PFSK-1 (cell line): ENCODE results near the gene KRT71.

Source experiments
- FOXP2 ChIP-seq: optimal IDR thresholded peaks from 2 replicates; pipeline ENCODE3; 2011; ENCODE audit warnings: borderline replicate concordance, control low read depth, inconsistent platforms; ENCODE audit not compliant: insufficient read depth; ENCODE audit errors: extremely low read length, extremely low read depth
- POLR2AphosphoS5 ChIP-seq: IDR thresholded peaks from 2 replicates; pipeline ENCODE4 v1.6.1; 2012; ENCODE audit warnings: low read depth, mild to moderate bottlenecking, control low read depth, low read length, moderate library complexity
- SIN3A ChIP-seq: IDR thresholded peaks from 2 replicates; pipeline ENCODE4 v1.6.1; 2012; ENCODE audit warnings: mild to moderate bottlenecking, low read length, moderate library complexity, borderline replicate concordance; ENCODE audit not compliant: insufficient read depth
- TAF1 ChIP-seq: IDR thresholded peaks from 2 replicates; pipeline ENCODE4 v1.6.1; 2012; ENCODE audit warnings: low read length, control low read depth, borderline replicate concordance; ENCODE audit not compliant: insufficient read depth
- TF ChIP-seq, protein P1 (sequence below), 2 experiments: IDR thresholded peaks; 2 replicates each; pipeline versions ENCODE4 v1.6.1 to v1.8.0; 2011 to 2012; ENCODE audit warnings: low read depth in 2 of 2, low read length in 2 of 2, control low read depth in 1 of 2, inconsistent platforms in 1 of 2, mild to moderate bottlenecking in 1 of 2, moderate library complexity in 1 of 2; ENCODE audit not compliant: insufficient read depth in 1 of 2

DNA sequence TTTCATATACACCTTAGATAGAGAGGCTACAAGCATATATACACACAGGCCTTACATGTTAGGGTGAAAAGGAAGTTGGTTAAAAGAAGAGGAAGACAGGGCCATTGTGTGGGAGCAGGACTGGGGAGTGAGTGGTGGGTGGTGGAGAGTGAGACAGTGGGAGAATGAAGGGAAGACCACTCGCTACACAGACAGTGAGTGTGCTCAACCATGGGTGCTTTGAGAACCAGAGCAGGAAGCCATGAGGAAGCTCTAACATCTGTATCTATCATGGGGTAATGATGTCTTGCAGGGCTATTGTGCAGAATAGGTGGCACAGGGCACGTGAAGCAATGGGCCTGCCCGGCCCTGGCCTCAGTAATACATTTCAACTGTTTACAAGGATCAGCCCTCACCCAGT, 32.1 kb upstream of the KRT71 start:
- TF ChIP-seq SIN3A: no peak
- TF ChIP-seq, protein P1, sequence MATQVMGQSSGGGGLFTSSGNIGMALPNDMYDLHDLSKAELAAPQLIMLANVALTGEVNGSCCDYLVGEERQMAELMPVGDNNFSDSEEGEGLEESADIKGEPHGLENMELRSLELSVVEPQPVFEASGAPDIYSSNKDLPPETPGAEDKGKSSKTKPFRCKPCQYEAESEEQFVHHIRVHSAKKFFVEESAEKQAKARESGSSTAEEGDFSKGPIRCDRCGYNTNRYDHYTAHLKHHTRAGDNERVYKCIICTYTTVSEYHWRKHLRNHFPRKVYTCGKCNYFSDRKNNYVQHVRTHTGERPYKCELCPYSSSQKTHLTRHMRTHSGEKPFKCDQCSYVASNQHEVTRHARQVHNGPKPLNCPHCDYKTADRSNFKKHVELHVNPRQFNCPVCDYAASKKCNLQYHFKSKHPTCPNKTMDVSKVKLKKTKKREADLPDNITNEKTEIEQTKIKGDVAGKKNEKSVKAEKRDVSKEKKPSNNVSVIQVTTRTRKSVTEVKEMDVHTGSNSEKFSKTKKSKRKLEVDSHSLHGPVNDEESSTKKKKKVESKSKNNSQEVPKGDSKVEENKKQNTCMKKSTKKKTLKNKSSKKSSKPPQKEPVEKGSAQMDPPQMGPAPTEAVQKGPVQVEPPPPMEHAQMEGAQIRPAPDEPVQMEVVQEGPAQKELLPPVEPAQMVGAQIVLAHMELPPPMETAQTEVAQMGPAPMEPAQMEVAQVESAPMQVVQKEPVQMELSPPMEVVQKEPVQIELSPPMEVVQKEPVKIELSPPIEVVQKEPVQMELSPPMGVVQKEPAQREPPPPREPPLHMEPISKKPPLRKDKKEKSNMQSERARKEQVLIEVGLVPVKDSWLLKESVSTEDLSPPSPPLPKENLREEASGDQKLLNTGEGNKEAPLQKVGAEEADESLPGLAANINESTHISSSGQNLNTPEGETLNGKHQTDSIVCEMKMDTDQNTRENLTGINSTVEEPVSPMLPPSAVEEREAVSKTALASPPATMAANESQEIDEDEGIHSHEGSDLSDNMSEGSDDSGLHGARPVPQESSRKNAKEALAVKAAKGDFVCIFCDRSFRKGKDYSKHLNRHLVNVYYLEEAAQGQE (IDR thresholded peaks at IDR 0.05; ENCODE audit: insufficient read depth in 1 of 2, low read depth in 2 of 2, low read length in 2 of 2): no peak
- no peak for TF ChIP-seq TAF1
- TF ChIP-seq POLR2AphosphoS5: no peak
- no peak for TF ChIP-seq FOXP2
